ENCODE measurements around the gene UBA52. TPM values are rescaled to one million over a fixed set of nuclear protein-coding genes. Genes with fewer than 3 reads are reported as not detected.

The UBA52 gene
- polyA plus RNA-seq, 3 donors = 832 to 3,024 (median 896) TPM

DNA sequence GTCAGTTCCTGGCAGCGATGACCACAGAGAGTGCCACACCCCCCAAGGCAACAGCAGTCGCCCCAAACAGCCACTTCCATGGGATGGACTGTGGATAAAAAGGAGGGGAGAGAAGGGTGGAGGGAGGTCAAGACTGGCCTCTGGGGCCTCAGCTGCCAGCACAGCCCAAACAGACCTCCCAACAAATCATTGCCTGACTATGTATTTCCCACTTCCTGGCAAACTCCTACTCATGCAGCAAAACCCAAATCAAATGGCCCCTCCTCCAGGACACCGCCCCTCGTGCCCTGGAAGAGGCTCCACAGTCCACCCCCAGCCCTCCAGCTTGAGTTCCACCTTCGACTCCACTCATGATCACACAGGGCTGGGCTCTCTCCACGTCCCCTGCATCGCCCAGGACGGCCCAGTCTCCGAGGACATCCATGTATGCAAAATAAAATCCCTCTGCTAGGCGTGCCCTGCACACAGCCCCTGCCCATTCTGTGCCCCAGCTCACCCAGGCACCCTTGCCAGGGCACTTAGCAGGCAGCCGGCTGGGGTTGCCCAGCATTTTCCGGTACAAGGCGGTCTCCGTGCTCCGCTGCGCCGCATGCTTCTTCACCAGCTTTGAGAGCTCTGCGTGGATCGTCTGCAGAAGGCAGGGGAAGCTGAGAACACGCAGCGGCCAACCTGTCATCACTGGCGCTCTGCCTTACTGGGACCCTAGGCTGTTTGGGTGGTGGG, 39.3 kb upstream of the UBA52 start:
- Histone ChIP-seq H3K9me3 (replicated peaks in 1 of 2; ENCODE audit: control insufficient read depth in 1 of 2, insufficient read depth in 1 of 2, low read length in 2 of 2) (no peaks in the 10 kb centered on the region), H3K27me3 (ENCODE audit: control insufficient read depth in 2 of 2, insufficient read depth in 2 of 2, low read length in 2 of 2) (no peaks in the 10 kb centered on the region), H3K9ac (ENCODE audit: insufficient read depth, low read length, poor library complexity, severe bottlenecking) (no peak overlapping the region), H3K4me2 (replicated peaks; ENCODE audit: extremely low read depth, low read length, poor library complexity, severe bottlenecking) (no peak overlapping the region), H3K79me2 (ENCODE audit: insufficient read depth, low read length) (no peaks in the 10 kb centered on the region), H3K4me1 (ENCODE audit: control insufficient read depth in 1 of 2, insufficient read depth in 2 of 2, low read length in 2 of 2) (no peaks in the 10 kb centered on the region), H4K20me1 (ENCODE audit: insufficient read depth, low read length) (no peaks in the 10 kb centered on the region), H3K4me3 (replicated peaks in 1 of 3; ENCODE audit: low read depth in 2 of 3, low read length in 3 of 3) (no peak overlapping the region), H3K36me3 (replicated peaks in 1 of 2; ENCODE audit: control insufficient read depth in 1 of 2, insufficient read depth in 2 of 2, low read length in 2 of 2) (peaks cover 36 to 51% of the 10 kb centered on the region in 2 donors), H2AFZ (ENCODE audit: insufficient read depth, low read depth, low read length, poor library complexity, severe bottlenecking) (no peak overlapping the region), H3K27ac (ENCODE audit: low read depth in 1 of 2, low read length in 2 of 2) (no peak overlapping the region)
- H3K9me3 Mint-ChIP-seq = peaks cover 0 to 4% (median 0%) of the 10 kb centered on the region in 7 donors
- intact Hi-C loops (cut with micrococcal nuclease) = no loop called here
- H3K4me3 Mint-ChIP-seq = no peak overlapping the region
- H3K27me3 Mint-ChIP-seq (ENCODE audit: low read depth in 3 of 3) = no peaks in the 10 kb centered on the region
- H3K4me1 Mint-ChIP-seq = no peaks in the 10 kb centered on the region
- DNase-seq = no peak
- H3K36me3 Mint-ChIP-seq = peaks cover 40 to 60% of the 10 kb centered on the region in 2 donors
- peak overlapping the region in 2 of 7 donors; percentile 27 to 70 for H3K27ac Mint-ChIP-seq
- WGBS (ENCODE audit: insufficient coverage) = 98% methylated on average over 19 of the region's 22 CpGs
- TF ChIP-seq, protein P1, sequence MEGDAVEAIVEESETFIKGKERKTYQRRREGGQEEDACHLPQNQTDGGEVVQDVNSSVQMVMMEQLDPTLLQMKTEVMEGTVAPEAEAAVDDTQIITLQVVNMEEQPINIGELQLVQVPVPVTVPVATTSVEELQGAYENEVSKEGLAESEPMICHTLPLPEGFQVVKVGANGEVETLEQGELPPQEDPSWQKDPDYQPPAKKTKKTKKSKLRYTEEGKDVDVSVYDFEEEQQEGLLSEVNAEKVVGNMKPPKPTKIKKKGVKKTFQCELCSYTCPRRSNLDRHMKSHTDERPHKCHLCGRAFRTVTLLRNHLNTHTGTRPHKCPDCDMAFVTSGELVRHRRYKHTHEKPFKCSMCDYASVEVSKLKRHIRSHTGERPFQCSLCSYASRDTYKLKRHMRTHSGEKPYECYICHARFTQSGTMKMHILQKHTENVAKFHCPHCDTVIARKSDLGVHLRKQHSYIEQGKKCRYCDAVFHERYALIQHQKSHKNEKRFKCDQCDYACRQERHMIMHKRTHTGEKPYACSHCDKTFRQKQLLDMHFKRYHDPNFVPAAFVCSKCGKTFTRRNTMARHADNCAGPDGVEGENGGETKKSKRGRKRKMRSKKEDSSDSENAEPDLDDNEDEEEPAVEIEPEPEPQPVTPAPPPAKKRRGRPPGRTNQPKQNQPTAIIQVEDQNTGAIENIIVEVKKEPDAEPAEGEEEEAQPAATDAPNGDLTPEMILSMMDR (IDR thresholded peaks at IDR 0.05) = no peak

DNA sequence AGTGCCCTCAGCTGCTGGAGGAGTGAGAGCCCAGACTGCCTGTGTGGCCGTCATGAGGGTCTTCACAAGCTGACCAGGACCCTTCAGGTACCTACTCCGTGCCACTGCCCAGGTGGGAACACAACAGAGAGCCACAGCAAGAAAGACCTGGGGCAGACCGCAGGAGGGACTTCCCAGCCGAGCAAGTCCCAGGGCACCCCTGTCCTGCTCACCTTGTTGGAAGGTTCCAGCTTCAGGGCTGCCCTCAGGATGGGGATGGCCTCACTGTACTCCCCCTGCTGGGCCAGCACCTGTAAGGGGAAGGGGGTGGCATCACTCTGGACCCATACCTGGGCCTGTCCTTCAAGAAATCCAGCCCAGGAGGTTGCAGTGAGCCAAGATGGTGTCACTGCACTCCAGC, 38.6 kb upstream of the UBA52 start:
- WGBS (ENCODE audit: insufficient coverage) = 94% methylated on average over 4 of the region's 4 CpGs
- Mint-ChIP-seq H3K27ac (peak overlapping the region in 1 of 7 donors; percentile 58), H3K27me3 (ENCODE audit: low read depth in 3 of 3) (no peaks in the 10 kb centered on the region), H3K36me3 (peaks cover 47 to 68% of the 10 kb centered on the region in 2 donors), H3K9me3 (peaks cover 0 to 4% (median 0%) of the 10 kb centered on the region in 7 donors), H3K4me1 (no peaks in the 10 kb centered on the region), H3K4me3 (no peak overlapping the region)
- Histone ChIP-seq H3K27ac (ENCODE audit: low read depth in 1 of 2, low read length in 2 of 2) (no peak overlapping the region), H3K36me3 (replicated peaks in 1 of 2; ENCODE audit: control insufficient read depth in 1 of 2, insufficient read depth in 2 of 2, low read length in 2 of 2) (peaks cover 43 to 59% of the 10 kb centered on the region in 2 donors), H3K9ac (ENCODE audit: insufficient read depth, low read length, poor library complexity, severe bottlenecking) (no peak overlapping the region), H3K9me3 (replicated peaks in 1 of 2; ENCODE audit: control insufficient read depth in 1 of 2, insufficient read depth in 1 of 2, low read length in 2 of 2) (no peaks in the 10 kb centered on the region), H2AFZ (ENCODE audit: insufficient read depth, low read depth, low read length, poor library complexity, severe bottlenecking) (no peak overlapping the region), H3K79me2 (ENCODE audit: insufficient read depth, low read length) (no peaks in the 10 kb centered on the region), H3K27me3 (ENCODE audit: control insufficient read depth in 2 of 2, insufficient read depth in 2 of 2, low read length in 2 of 2) (no peaks in the 10 kb centered on the region), H3K4me1 (ENCODE audit: control insufficient read depth in 1 of 2, insufficient read depth in 2 of 2, low read length in 2 of 2) (no peaks in the 10 kb centered on the region), H4K20me1 (ENCODE audit: insufficient read depth, low read length) (no peaks in the 10 kb centered on the region), H3K4me3 (replicated peaks in 1 of 3; ENCODE audit: low read depth in 2 of 3, low read length in 3 of 3) (no peak overlapping the region), H3K4me2 (replicated peaks; ENCODE audit: extremely low read depth, low read length, poor library complexity, severe bottlenecking) (no peak overlapping the region)
- no peak for DNase-seq
- intact Hi-C loops (cut with micrococcal nuclease) = no loop called here
- TF ChIP-seq, protein P1 (IDR thresholded peaks at IDR 0.05) = no peak

All from CD14-positive monocyte (primary cell).